Neural progenitor cell (in vitro differentiated cells): Measurements from ENCODE around the gene GPBAR1. TPM values are rescaled to one million over a fixed set of nuclear protein-coding genes. Genes with fewer than 3 reads are reported as not detected.
A peak's percentile ranks its signal among the peaks of the same experiment; 100 is the strongest.

ENCODE experiments used
- DNase-seq: peaks from one replicate; pipeline ENCODE4 v3.0.0-alpha.2; 2016; ENCODE audit warnings: low spot score
- H2AFZ ChIP-seq: fragments of 200-600 bp; sonication (generic); replicated peaks from 2 replicates; pipeline ENCODE4 v1.6.1; 2016; ENCODE audit warnings: antibody characterized with exemption
- H3F3A ChIP-seq: fragments of 200-600 bp; sonication (generic); 2 replicates; pipeline ENCODE4 v1.6.1; 2016; ENCODE audit warnings: antibody characterized with exemption, low read depth
- H3K27ac ChIP-seq: fragments of 200-600 bp; sonication (generic); 2 replicates; pipeline ENCODE4 v1.5.1; 2016; ENCODE audit warnings: mild to moderate bottlenecking
- H3K27me3 ChIP-seq: fragments of 200-600 bp; sonication (generic); 2 replicates; pipeline ENCODE4 v1.6.1; 2016; ENCODE audit warnings: mild to moderate bottlenecking, moderate library complexity
- H3K36me3 ChIP-seq: fragments of 200-600 bp; sonication (generic); 2 replicates; pipeline ENCODE4 v1.5.1; 2016
- H3K4me1 ChIP-seq: fragments of 200-600 bp; sonication (generic); 2 replicates; pipeline ENCODE4 v1.6.1; 2016; ENCODE audit warnings: mixed run types
- H3K4me2 ChIP-seq: fragments of 200-600 bp; sonication (generic); 2 replicates; pipeline ENCODE4 v1.6.1; 2016
- H3K4me3 ChIP-seq: fragments of 200-600 bp; sonication (generic); 2 replicates; pipeline ENCODE4 v1.5.1; 2016
- H3K79me2 ChIP-seq: fragments of 200-600 bp; sonication (generic); 2 replicates; pipeline ENCODE4 v1.6.1; 2016; ENCODE audit warnings: low read depth
- H3K9ac ChIP-seq: fragments of 200-600 bp; sonication (generic); 2 replicates; pipeline ENCODE4 v1.6.1; 2016
- H3K9me3 ChIP-seq: fragments of 200-600 bp; sonication (generic); 2 replicates; pipeline ENCODE4 v1.5.1; 2016; ENCODE audit warnings: low read depth
- H4K20me1 ChIP-seq: fragments of 200-600 bp; sonication (generic); 2 replicates; pipeline ENCODE4 v1.6.1; 2016; ENCODE audit warnings: low read depth
- H3K27ac Mint-ChIP-seq: 3 replicates; pipeline ENCODE4 v1.8.0; 2021; ENCODE audit warnings: mixed read lengths
- H3K27me3 Mint-ChIP-seq: 2 replicates; pipeline ENCODE4 v1.8.0; 2022; ENCODE audit warnings: low read depth, mild to moderate bottlenecking, inconsistent platforms, moderate library complexity, mixed read lengths; ENCODE audit not compliant: insufficient read depth
- H3K36me3 Mint-ChIP-seq: 3 replicates; pipeline ENCODE4 v1.8.0; 2021; ENCODE audit warnings: mixed read lengths
- H3K4me1 Mint-ChIP-seq: 3 replicates; pipeline ENCODE4 v1.8.0; 2021; ENCODE audit warnings: mixed read lengths
- H3K4me3 Mint-ChIP-seq: 3 replicates; pipeline ENCODE4 v1.8.0; 2021; ENCODE audit warnings: mild to moderate bottlenecking, moderate library complexity, mixed read lengths
- H3K9me3 Mint-ChIP-seq: 3 replicates; pipeline ENCODE4 v1.8.0; 2020; ENCODE audit warnings: mixed read lengths
- EZH2 ChIP-seq: fragments of 200-600 bp; sonication (generic); IDR thresholded peaks from 2 replicates; pipeline ENCODE4 v1.6.1; 2017; ENCODE audit warnings: antibody characterized with exemption, mild to moderate bottlenecking, moderate library complexity
- EZH2phosphoT487 ChIP-seq: fragments of 200-600 bp; sonication (generic); IDR thresholded peaks from 2 replicates; pipeline ENCODE4 v1.6.1; 2017; ENCODE audit warnings: antibody characterized with exemption
- total RNA-seq: library from RNA; depleted of rRNA; stranded (reverse); fragments of >200 nt; gene quantifications from 2 replicates; pipeline ENCODE4 v1.2.3, GENCODE V29; 2015; ENCODE audit warnings: low replicate concordance
- TF ChIP-seq, protein P1 (sequence below): fragments of 200-600 bp; sonication (generic); IDR thresholded peaks from 2 replicates; pipeline ENCODE4 v1.5.1; 2017; ENCODE audit warnings: antibody characterized with exemption, mild to moderate bottlenecking

Gene GPBAR1
- total RNA-seq, 1 donor from 2014 or later, result not detected

- no peak for TF ChIP-seq EZH2phosphoT487
- TF ChIP-seq, protein P1, sequence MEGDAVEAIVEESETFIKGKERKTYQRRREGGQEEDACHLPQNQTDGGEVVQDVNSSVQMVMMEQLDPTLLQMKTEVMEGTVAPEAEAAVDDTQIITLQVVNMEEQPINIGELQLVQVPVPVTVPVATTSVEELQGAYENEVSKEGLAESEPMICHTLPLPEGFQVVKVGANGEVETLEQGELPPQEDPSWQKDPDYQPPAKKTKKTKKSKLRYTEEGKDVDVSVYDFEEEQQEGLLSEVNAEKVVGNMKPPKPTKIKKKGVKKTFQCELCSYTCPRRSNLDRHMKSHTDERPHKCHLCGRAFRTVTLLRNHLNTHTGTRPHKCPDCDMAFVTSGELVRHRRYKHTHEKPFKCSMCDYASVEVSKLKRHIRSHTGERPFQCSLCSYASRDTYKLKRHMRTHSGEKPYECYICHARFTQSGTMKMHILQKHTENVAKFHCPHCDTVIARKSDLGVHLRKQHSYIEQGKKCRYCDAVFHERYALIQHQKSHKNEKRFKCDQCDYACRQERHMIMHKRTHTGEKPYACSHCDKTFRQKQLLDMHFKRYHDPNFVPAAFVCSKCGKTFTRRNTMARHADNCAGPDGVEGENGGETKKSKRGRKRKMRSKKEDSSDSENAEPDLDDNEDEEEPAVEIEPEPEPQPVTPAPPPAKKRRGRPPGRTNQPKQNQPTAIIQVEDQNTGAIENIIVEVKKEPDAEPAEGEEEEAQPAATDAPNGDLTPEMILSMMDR, result no peak
- no peak for TF ChIP-seq EZH2
- Mint-ChIP-seq H3K27ac (no peak overlapping the region), H3K27me3 (peaks cover 4% of the 10 kb centered on the region), H3K4me3 (no peak overlapping the region), H3K4me1 (no peaks in the 10 kb centered on the region), H3K9me3 (no peaks in the 10 kb centered on the region), H3K36me3 (no peaks in the 10 kb centered on the region)
- Histone ChIP-seq H2AFZ (no peak overlapping the region), H3F3A (no peaks in the 10 kb centered on the region), H3K27me3 (no peaks in the 10 kb centered on the region), H3K4me2 (no peak overlapping the region), H4K20me1 (no peaks in the 10 kb centered on the region), H3K79me2 (no peaks in the 10 kb centered on the region), H3K4me1 (no peaks in the 10 kb centered on the region), H3K27ac (no peak overlapping the region), H3K9ac (no peak overlapping the region), H3K4me3 (no peak overlapping the region), H3K36me3 (no peaks in the 10 kb centered on the region), H3K9me3 (no peaks in the 10 kb centered on the region)
- DNase-seq, result no peak
Observed at GRCh38 chr2:218280260-218280870, 19.6 kb downstream of the GPBAR1 start.

- Mint-ChIP-seq H3K27ac (peak overlapping the region; percentile 87), H3K27me3 (peaks cover 4% of the 10 kb centered on the region), H3K4me3 (no peak overlapping the region), H3K4me1 (peaks cover 3% of the 10 kb centered on the region), H3K36me3 (no peaks in the 10 kb centered on the region), H3K9me3 (no peaks in the 10 kb centered on the region)
- H4K20me1 ChIP-seq, result no peaks in the 10 kb centered on the region
- no peaks in the 10 kb centered on the region for H3F3A ChIP-seq
- H3K9me3 ChIP-seq, result no peaks in the 10 kb centered on the region
- no peak overlapping the region for H2AFZ ChIP-seq
- no peak for DNase-seq
- no peaks in the 10 kb centered on the region for H3K79me2 ChIP-seq
- no peak overlapping the region for H3K4me2 ChIP-seq
- H3K4me1 ChIP-seq, result no peaks in the 10 kb centered on the region
- TF ChIP-seq, protein P1, result no peak
- TF ChIP-seq EZH2 (no peak), EZH2phosphoT487 (no peak)
- no peak overlapping the region for H3K4me3 ChIP-seq
- H3K27ac ChIP-seq, result no peak overlapping the region
- no peaks in the 10 kb centered on the region for H3K27me3 ChIP-seq
- no peak overlapping the region for H3K9ac ChIP-seq
- no peaks in the 10 kb centered on the region for H3K36me3 ChIP-seq
Observed at GRCh38 chr2:218281449-218281848, 20.6 kb downstream of the GPBAR1 start.

DNA sequence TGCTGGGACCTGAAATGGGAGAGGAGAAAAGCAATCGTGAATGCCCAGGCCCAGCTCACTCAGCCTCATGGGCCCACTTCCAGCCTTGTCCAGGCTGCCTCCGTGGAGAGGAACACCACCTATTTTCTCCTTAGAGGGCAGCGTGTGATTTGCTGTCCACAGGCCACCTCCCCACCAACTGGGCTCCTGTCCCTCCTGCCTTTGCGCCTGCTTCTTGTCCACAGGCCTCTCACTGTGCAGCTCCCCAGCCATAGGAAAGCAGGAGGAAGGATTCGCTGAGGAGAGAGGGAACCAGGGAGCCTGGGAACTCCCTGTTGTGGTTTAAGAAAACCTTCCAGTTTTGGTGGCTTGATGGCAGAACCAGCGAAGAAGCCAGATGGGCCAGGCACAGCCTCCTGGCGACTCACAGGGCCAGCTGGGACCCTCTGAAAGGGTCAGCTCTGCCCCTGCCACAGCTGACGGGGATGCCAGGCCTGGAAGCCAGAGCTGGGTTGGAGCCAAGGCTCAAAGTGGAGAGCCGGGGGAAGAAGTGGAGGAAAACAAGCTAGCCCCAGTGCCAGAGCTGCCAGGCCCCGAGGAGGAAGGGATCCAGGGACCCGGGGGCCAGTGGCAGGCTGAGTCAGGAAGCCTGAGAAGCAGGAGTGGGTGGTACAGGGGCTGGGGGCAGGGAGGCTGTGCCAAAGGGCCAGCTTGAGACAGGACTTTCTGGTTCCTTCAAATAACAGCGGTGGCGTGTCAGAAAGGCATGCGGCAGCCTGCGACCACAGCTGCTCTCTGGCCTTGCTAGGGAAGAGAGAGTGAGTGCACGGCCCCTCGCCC lies 21.6 kb downstream of the GPBAR1 start:
- no peak overlapping the region for H2AFZ ChIP-seq
- no peaks in the 10 kb centered on the region for H4K20me1 ChIP-seq
- Mint-ChIP-seq H3K4me1 (peaks cover 12% of the 10 kb centered on the region), H3K9me3 (no peaks in the 10 kb centered on the region), H3K27ac (no peak overlapping the region), H3K36me3 (no peaks in the 10 kb centered on the region), H3K4me3 (no peak overlapping the region), H3K27me3 (peaks cover 4% of the 10 kb centered on the region)
- H3K4me1 ChIP-seq, result peaks cover 7% of the 10 kb centered on the region
- no peaks in the 10 kb centered on the region for H3K79me2 ChIP-seq
- no peak overlapping the region for H3K27ac ChIP-seq
- no peaks in the 10 kb centered on the region for H3F3A ChIP-seq
- H3K9me3 ChIP-seq, result no peaks in the 10 kb centered on the region
- H3K4me3 ChIP-seq, result no peak overlapping the region
- DNase-seq, result no peak
- H3K36me3 ChIP-seq, result no peaks in the 10 kb centered on the region
- no peak overlapping the region for H3K4me2 ChIP-seq
- no peaks in the 10 kb centered on the region for H3K27me3 ChIP-seq
- H3K9ac ChIP-seq, result no peak overlapping the region
- TF ChIP-seq, protein P1, result no peak
- no peak for TF ChIP-seq EZH2
- no peak for TF ChIP-seq EZH2phosphoT487
